ENCODE results near the gene TMEM87B. TPM values are rescaled to one million over a fixed set of nuclear protein-coding genes. Genes with fewer than 3 reads are reported as not detected.
A peak's percentile ranks its signal among the peaks of the same experiment; 100 is the strongest.
"Not testable (repeated sequence)": the region's sequence is repeated elsewhere in the genome, so short reads cannot be mapped to it uniquely, and the experiment has no call there.

Gene TMEM87B
- total RNA-seq, 1 experiment from 2014 or later, result 53.6 TPM

DNA sequence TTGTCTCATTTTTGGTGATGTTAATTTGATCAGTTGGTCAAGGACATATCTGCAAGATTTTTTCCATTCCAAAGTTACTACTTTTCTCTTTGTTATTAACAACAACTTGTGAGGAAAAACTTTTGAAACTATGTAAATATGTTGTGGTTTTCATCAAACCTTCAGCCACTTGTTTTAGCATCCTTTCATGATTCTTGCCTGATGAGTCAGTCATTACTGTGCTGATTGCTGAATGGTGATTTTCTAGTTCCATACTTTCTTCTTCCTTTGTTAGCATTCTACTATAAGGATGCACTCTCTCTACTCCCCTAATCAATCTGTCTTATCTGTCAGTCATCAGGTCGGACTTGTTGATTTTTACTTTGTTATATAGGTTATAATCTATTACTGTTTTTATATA, 10.9 kb downstream of the TMEM87B start:
- peak; percentile 65 for DNase-seq (ENCODE audit: low read depth)

DNA sequence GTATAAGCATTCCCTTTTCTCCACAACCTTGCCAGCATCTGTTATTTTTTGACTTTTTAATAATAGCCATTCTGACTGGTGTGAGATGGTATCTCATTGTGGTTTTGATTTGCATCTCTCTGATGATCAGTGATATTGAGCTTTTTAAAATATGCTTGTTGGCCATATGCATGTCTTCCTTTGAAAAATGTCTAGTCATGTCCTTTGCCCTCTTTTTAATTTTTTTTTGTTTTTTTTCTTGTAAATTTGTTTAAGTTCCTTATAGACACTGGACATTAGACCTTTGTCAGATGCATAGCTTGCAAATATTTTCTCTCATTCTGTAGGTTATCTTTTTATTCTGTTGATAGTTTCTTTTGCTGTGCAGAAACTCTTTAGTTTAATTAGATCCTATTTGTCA, 14.7 kb downstream of the TMEM87B start:
- DNase-seq (ENCODE audit: low read depth), result not testable (repeated sequence)

DNA sequence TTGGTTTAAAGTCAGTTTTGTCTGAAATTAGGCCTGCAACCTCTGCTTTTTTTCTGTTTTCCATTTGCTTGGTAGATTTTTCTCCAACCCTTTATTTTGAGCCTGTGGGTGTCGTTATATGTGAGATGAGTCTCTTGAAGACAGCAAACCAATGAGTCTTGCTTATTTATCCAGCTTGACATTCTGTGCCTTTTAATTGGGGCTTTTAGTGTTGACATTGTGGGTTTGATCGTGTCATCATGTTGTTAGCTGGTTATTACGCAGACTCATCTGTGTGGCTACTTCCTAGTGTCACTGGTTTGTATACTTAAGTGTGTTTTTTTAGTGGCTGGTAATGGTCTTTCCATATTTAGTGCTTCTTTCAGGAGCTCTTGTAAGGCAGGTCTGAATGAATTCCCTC, 18.8 kb downstream of the TMEM87B start:
- no peak for DNase-seq (ENCODE audit: low read depth)

- DNase-seq (ENCODE audit: low read depth), result no peak
Observed at GRCh38 chr2:112074506-112074905, 19.4 kb downstream of the TMEM87B start.

DNA sequence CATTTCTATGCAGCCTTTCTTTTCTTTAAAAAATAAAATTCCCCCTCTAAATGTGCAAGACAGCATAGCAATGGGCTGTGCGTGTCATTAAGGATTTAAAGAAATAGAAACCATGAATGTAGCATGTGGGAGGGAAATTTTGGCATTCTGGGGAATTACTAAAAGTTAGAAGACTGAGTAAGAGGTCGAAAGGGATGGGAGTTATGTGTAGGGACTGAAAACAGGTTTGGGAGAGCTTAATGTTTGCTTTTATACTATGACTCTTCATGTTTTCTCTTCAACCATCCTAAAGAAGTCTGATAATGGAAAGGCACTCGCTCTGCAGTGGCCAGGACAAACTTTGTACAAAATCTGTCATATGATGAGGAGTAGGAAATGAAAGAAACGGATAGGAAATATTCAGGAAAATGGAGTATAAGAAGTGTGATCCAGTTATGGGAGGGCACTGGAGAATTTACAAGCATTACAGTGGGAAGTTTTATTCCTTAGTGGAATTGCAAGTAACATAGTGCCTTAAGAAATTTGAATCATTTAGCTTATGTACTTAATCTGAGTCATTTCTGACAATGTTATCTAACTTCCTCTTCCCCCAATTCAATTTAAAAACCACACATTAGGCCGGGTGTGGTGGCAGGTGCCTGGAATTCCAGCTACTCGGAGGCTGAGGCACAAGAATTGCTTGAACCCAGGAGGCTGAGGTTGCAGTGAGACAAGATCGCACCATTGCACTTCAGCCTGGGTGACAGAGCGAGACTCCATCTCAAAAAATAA, 20.6 kb downstream of the TMEM87B start:
- DNase-seq (ENCODE audit: low read depth), result peak; percentile 28

DNA sequence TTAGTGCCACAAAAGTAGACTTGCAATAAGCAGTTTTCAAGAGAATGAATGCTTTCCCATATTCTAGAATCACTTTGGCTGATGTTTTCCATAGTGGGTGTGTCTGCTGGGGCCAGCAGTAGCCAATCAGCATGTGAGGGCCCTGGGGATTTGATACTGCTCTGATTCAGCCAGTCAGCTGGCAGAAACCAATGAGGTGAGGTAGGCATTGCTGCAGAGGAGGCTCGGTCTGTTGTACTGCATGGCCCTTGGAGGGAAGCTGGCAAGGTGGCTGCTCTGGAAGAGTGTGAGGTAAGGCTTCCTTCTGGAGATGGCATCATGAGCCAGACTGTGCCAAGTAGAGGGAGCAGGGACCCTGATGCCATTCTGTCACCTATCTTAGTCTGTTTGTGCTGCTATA, 22.7 kb downstream of the TMEM87B start:
- peak; percentile 25 for DNase-seq (ENCODE audit: low read depth)

- no peak for DNase-seq (ENCODE audit: low read depth)
Observed at GRCh38 chr2:112081262-112081661, 26.2 kb downstream of the TMEM87B start.

DNA sequence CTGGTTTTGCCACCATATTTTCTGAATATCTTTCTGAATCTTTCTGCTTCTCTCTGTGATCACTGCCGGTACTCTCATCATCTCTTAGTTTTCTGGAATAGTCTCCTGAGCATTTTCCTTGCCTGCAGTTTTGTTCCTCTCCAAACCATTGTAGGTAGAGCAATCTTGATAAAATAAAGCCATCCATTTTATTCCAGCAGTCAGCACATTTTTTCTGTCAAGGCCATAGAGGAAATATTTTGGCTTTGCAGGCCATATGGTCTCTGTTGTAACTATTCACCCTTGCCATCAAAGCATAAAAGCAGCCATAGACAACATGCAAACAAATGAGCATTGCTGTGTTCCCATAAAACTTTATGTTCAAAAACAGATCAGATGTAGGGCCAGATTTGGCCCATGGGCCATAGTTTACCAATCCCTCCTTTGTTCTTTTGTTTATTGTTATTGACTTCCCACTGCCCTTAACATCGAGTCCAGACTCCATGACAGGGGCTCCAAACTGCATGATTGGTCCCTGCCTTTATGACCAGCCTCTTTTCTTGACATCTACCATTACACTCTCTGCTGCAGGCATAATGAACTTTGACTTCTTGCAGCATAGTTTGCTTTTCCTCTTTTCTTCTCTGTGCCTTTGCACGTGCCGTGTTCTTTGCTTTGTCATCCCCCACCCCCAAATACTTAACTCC, 29.8 kb downstream of the TMEM87B start:
- no peak for DNase-seq (ENCODE audit: low read depth)

DNA sequence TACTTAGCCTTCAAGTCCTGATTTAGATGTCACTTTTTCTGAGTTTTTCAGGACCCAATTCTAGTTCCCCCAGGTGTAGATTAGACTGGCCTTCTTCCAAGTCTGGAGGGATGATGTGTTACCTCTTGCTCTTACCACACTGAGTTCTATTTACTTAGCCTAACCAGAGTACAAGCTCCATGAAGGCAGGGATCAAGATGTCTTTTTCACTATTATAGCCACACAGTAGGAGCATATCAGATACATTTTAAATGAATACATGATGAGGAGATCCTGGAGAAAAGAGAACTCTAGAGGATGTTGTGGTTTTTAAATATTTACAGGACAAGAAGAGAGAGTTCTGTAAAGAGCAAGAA, 30.3 kb downstream of the TMEM87B start:
- DNase-seq (ENCODE audit: low read depth), result no peak

GRCh38 chr2:112085916-112086669, 31.0 kb downstream of the TMEM87B start:
- no peak for DNase-seq (ENCODE audit: low read depth)

- DNase-seq (ENCODE audit: low read depth), result no peak
Observed at GRCh38 chr2:112087346-112088020, 32.4 kb downstream of the TMEM87B start.

DNA sequence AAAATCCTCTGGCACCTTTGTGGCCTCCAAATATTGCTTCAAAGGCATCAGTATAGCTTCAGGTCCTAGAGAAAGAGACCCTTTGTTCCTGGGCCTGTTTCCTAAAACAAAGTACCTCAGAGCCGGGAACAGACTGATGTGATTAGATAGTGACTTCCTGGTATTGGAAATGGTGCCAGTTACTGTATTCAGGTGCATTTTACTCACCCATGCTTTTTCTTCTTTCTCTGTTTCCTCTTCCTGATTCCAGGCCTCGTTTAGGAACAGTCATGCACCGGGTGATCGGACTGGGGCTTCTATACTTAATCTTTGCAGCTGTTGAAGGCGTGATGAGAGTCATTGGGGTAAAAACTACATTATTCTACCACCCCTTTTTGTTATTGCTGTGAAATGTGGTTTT, 34.3 kb downstream of the TMEM87B start:
- DNase-seq (ENCODE audit: low read depth), result no peak

GRCh38 chr2:112092286-112093041, 37.4 kb downstream of the TMEM87B start:
- DNase-seq (ENCODE audit: low read depth), result peak; percentile 65

GRCh38 chr2:112093216-112093615, 38.1 kb downstream of the TMEM87B start:
- no peak for DNase-seq (ENCODE audit: low read depth)

DNA sequence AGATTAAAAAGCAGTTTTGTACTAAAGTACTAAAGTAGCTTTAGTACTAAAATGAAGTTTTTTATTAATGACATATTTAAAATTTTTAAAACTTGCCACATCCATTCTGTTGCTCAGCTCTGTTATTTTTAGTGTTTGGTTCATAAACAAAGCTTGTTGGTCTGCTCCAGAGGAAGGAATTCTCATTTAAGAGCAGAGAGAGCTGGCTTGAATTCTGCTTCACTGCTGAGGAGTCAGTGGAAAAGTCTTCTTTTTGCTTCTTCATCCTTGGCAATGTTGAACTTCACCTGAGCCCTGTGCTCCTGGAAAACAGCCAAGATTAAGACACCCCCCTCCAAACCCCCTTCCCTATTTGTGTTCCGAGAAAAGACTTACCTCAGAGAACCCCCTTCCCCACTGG, 40.6 kb downstream of the TMEM87B start:
- no peak for DNase-seq (ENCODE audit: low read depth)

DNA sequence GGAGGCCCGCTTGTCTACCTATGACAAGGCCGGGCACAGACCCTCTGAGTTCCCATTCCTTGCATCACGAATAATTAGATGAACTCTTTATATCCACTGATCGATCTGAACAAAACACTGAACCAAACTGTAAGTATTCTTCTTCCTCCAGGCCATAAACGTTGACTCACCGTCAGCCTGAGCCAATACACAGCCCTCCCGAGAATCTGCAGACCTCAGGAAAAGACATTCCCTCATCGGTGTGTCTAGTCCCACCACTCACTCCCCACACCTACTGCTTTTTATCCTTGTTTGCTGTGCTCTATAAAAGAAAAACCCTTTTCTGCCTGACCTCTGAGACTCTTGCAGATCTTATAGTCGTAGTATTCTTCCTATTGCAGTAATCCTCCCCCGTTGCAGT, 41.0 kb downstream of the TMEM87B start:
- no peak for DNase-seq (ENCODE audit: low read depth)

GRCh38 chr2:112108178-112108832, 53.2 kb downstream of the TMEM87B start:
- no peak for DNase-seq (ENCODE audit: low read depth)

DNA sequence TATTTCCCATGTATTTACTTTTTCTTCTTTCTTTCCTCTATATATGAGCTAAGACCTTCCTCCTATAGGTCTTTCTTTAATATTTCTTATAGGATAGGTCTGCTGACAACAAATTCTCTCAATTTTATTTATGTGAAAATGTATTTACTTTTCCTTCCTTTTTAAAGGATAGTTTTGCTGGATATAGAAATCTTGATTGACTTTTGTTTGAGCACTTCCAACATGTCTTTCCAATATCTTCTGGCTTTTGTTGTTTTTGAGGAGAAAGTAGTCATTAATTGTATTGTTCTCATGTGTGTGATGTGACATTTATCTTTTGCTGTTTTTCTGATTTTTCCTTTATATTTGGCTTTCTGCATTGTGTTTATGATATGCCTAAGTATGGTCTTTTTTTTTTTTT, 54.2 kb downstream of the TMEM87B start:
- DNase-seq (ENCODE audit: low read depth), result no peak

- DNase-seq (ENCODE audit: low read depth), result no peak
Observed at GRCh38 chr2:112110966-112111365, 55.9 kb downstream of the TMEM87B start.

GRCh38 chr2:112113354-112113753, 58.3 kb downstream of the TMEM87B start:
- not testable (repeated sequence) for DNase-seq (ENCODE audit: low read depth)

DNA sequence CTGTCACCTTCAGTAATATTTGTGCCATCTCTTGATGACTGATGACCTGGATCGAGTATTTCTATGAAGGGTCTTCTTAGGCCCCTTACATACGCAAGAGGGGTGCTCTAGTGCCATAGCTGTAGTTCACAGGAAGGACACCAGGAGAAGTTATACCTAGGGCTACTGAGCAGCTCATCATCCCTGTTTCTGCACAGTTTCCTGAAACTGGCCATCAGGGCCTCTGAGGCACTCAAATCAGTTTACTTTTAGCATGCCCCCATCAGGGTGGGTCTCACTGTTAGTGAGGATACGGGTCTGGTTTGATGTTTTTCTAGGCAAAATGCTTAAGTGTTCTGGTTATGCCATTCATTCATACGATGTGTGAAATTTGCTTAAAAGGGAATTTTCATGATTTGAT, 63.1 kb downstream of the TMEM87B start:
- DNase-seq (ENCODE audit: low read depth), result no peak

All from RPMI7951 (cell line).